Measurements from ENCODE around the gene TIMM23. TPM values are rescaled to one million over a fixed set of nuclear protein-coding genes. Genes with fewer than 3 reads are reported as not detected.
"Not testable (repeated sequence)": the region's sequence is repeated elsewhere in the genome, so short reads cannot be mapped to it uniquely, and the experiment has no call there.

Gene TIMM23
- total RNA-seq, 1 experiment from 2014 or later: 85.2 TPM

GRCh38 chr10:46040004-46040403 lies 67.7 kb downstream of the TIMM23 start:
- Mint-ChIP-seq H3K9me3 (ENCODE audit: unreplicated experiment) (no peaks in the 10 kb centered on the region), H3K27me3 (ENCODE audit: insufficient read depth, unreplicated experiment) (peaks cover 26% of the 10 kb centered on the region), H3K27ac (ENCODE audit: low read depth, unreplicated experiment) (no peak overlapping the region), H3K4me1 (ENCODE audit: insufficient read depth, unreplicated experiment) (peaks cover 12% of the 10 kb centered on the region), H3K4me3 (ENCODE audit: unreplicated experiment) (no peak overlapping the region), H3K36me3 (ENCODE audit: insufficient read depth, unreplicated experiment) (no peaks in the 10 kb centered on the region)
- CTCF ChIA-PET: interaction anchor here (0.6 kb wide), 1 partner anchor 58 kb away, joined by 3 read pairs; no protein-coding TSS in a partner anchor
- intact Hi-C loops (cut with micrococcal nuclease): no loop called here
- TF ChIP-seq CTCF (IDR thresholded peaks at IDR 0.05; ENCODE audit: unreplicated experiment): no peak
- no TSS peak for BruUV-seq (replicated peaks)
- no peak for DNase-seq (ENCODE audit: unreplicated experiment)
- POLR2A ChIA-PET: interaction anchor here (1.0 to 1.2 kb wide), 2 partner anchors 11 to 12 kb away, joined by 3 to 4 read pairs; no protein-coding TSS in a partner anchor

- Mint-ChIP-seq H3K36me3 (ENCODE audit: insufficient read depth, unreplicated experiment) (no peaks in the 10 kb centered on the region), H3K27me3 (ENCODE audit: insufficient read depth, unreplicated experiment) (peaks cover 45% of the 10 kb centered on the region), H3K4me1 (ENCODE audit: insufficient read depth, unreplicated experiment) (peaks cover 12% of the 10 kb centered on the region), H3K27ac (ENCODE audit: low read depth, unreplicated experiment) (no peak overlapping the region), H3K9me3 (ENCODE audit: unreplicated experiment) (no peaks in the 10 kb centered on the region), H3K4me3 (ENCODE audit: unreplicated experiment) (no peak overlapping the region)
- peak; percentile 49 for DNase-seq (ENCODE audit: unreplicated experiment)
- POLR2A ChIA-PET: interaction anchor here (1.1 kb wide), 1 partner anchor 10 kb away, joined by 4 read pairs; no protein-coding TSS in a partner anchor
- intact Hi-C loops (cut with micrococcal nuclease): no loop called here
- BruUV-seq (replicated peaks): no TSS peak
- no peak for TF ChIP-seq CTCF (IDR thresholded peaks at IDR 0.05; ENCODE audit: unreplicated experiment)
- CTCF ChIA-PET: interaction anchor here (1.5 kb wide), 1 partner anchor 9 kb away, joined by 7 read pairs; no protein-coding TSS in a partner anchor
Measured at GRCh38 chr10:46042527-46042926, 70.2 kb downstream of the TIMM23 start.

GRCh38 chr10:46046261-46046660 lies 74.0 kb downstream of the TIMM23 start, which contains the start of gene MSMB:
Gene MSMB (minus strand): TSS chr10:46046269. CDS start chr10:46046237, 32 bp downstream.
- no peaks in the 10 kb centered on the region for H3K36me3 Mint-ChIP-seq (ENCODE audit: insufficient read depth, unreplicated experiment)
- no peak for TF ChIP-seq CTCF (IDR thresholded peaks at IDR 0.05; ENCODE audit: unreplicated experiment)
- intact Hi-C loops (cut with micrococcal nuclease): no loop called here
- H3K27ac Mint-ChIP-seq (ENCODE audit: low read depth, unreplicated experiment): no peak within 1 kb of the TSS
- POLR2A ChIA-PET: no interaction called here
- no peak within 1 kb of the TSS for H3K4me3 Mint-ChIP-seq (ENCODE audit: unreplicated experiment)
- CTCF ChIA-PET: interaction anchor here (0.9 kb wide), 1 partner anchor 279 kb away, joined by 4 read pairs; no protein-coding TSS in a partner anchor
- peaks cover 18% of the 10 kb centered on the region for H3K4me1 Mint-ChIP-seq (ENCODE audit: insufficient read depth, unreplicated experiment)
- no peaks in the 10 kb centered on the region for H3K9me3 Mint-ChIP-seq (ENCODE audit: unreplicated experiment)
- no peak for DNase-seq (ENCODE audit: unreplicated experiment)
- BruUV-seq (replicated peaks): no TSS peak
- H3K27me3 Mint-ChIP-seq (ENCODE audit: insufficient read depth, unreplicated experiment): peaks cover 64% of the 10 kb centered on the region

- Mint-ChIP-seq H3K9me3 (ENCODE audit: unreplicated experiment) (no peaks in the 10 kb centered on the region), H3K27me3 (ENCODE audit: insufficient read depth, unreplicated experiment) (peaks cover 62% of the 10 kb centered on the region), H3K27ac (ENCODE audit: low read depth, unreplicated experiment) (no peak overlapping the region), H3K4me3 (ENCODE audit: unreplicated experiment) (no peak overlapping the region), H3K36me3 (ENCODE audit: insufficient read depth, unreplicated experiment) (no peaks in the 10 kb centered on the region), H3K4me1 (ENCODE audit: insufficient read depth, unreplicated experiment) (peaks cover 7% of the 10 kb centered on the region)
- no peak for DNase-seq (ENCODE audit: unreplicated experiment)
- ChIA-PET CTCF (interaction anchor here (0.9 kb wide), 1 partner anchor 19 kb away, joined by 4 read pairs; no protein-coding TSS in a partner anchor), POLR2A (no interaction called here)
- BruUV-seq (replicated peaks): no TSS peak
- TF ChIP-seq CTCF (IDR thresholded peaks at IDR 0.05; ENCODE audit: unreplicated experiment): no peak
- intact Hi-C loops (cut with micrococcal nuclease): no loop called here
Measured at GRCh38 chr10:46048152-46048551, 75.9 kb downstream of the TIMM23 start.

- peaks cover 52% of the 10 kb centered on the region for H3K27me3 Mint-ChIP-seq (ENCODE audit: insufficient read depth, unreplicated experiment)
- DNase-seq (ENCODE audit: unreplicated experiment); H3K4me1 Mint-ChIP-seq (ENCODE audit: insufficient read depth, unreplicated experiment); BruUV-seq (replicated peaks); H3K36me3 Mint-ChIP-seq (ENCODE audit: insufficient read depth, unreplicated experiment); intact Hi-C loops (cut with micrococcal nuclease); H3K9me3 Mint-ChIP-seq (ENCODE audit: unreplicated experiment); H3K27ac Mint-ChIP-seq (ENCODE audit: low read depth, unreplicated experiment); POLR2A ChIA-PET; CTCF ChIA-PET; H3K4me3 Mint-ChIP-seq (ENCODE audit: unreplicated experiment): not testable (repeated sequence)
Measured at GRCh38 chr10:46049497-46049831, 77.2 kb downstream of the TIMM23 start.
